Measurements from ENCODE around the gene PCGF3.
A peak's percentile ranks its signal among the peaks of the same experiment; 100 is the strongest.

- TF ChIP-seq POLR2A (IDR thresholded peaks at IDR 0.05): no peak
- TF ChIP-seq CTCF (IDR thresholded peaks at IDR 0.05): peak in 1 of 6 experiments; percentile 28
Measured at GRCh38 chr4:786861-787300, 81.2 kb downstream of the PCGF3 start.
